ENCODE results near the gene SVEP1. TPM values are rescaled to one million over a fixed set of nuclear protein-coding genes. Genes with fewer than 3 reads are reported as not detected.
"Not testable (repeated sequence)": the region's sequence is repeated elsewhere in the genome, so short reads cannot be mapped to it uniquely, and the experiment has no call there.

Gene SVEP1
- total RNA-seq, 1 experiment from 2014 or later, result 0.45 TPM

DNA sequence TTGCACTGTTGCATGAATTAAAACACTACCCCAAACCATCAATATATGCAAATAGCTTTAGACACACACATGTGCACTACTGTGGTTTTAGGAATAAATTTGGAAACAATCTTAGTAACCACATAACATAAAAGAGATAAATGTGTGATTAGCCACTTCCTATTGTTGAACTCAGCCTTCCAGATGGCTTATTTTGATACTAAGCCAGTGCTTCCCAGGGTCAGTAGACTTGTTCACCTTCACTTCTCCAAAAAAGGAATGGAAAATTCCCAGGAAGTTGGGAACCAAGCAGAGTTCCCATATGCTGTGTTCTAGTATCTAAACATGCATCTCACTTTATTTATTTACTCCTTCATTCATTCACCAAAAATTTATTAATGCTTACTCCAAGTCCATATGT, 47.8 kb downstream of the SVEP1 start:
- no peak overlapping the region for H3K4me3 ChIP-seq (ENCODE audit: low read depth, low read length, poor library complexity, severe bottlenecking)
- DNase-seq (ENCODE audit: low spot score), result no peak
- ChIA-PET CTCF (no interaction called here), POLR2A (ENCODE audit: low non-redundant PET) (no interaction called here)
- no TSS peak for BruUV-seq (replicated peaks)
- H3K27me3 ChIP-seq (replicated peaks; ENCODE audit: insufficient read depth, low read depth, low read length, poor library complexity), result no peaks in the 10 kb centered on the region
- TF ChIP-seq, protein P1, sequence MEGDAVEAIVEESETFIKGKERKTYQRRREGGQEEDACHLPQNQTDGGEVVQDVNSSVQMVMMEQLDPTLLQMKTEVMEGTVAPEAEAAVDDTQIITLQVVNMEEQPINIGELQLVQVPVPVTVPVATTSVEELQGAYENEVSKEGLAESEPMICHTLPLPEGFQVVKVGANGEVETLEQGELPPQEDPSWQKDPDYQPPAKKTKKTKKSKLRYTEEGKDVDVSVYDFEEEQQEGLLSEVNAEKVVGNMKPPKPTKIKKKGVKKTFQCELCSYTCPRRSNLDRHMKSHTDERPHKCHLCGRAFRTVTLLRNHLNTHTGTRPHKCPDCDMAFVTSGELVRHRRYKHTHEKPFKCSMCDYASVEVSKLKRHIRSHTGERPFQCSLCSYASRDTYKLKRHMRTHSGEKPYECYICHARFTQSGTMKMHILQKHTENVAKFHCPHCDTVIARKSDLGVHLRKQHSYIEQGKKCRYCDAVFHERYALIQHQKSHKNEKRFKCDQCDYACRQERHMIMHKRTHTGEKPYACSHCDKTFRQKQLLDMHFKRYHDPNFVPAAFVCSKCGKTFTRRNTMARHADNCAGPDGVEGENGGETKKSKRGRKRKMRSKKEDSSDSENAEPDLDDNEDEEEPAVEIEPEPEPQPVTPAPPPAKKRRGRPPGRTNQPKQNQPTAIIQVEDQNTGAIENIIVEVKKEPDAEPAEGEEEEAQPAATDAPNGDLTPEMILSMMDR (conservative IDR thresholded peaks at IDR 0.05; ENCODE audit: low read depth, low read length), result no peak
- no peak for TF ChIP-seq EZH2 (IDR thresholded peaks at IDR 0.05; ENCODE audit: borderline replicate concordance, low read depth, low read length, poor library complexity, severe bottlenecking)
- intact Hi-C loops (cut with micrococcal nuclease; ENCODE audit: unreplicated experiment), result no loop called here
- H3K9me3 ChIP-seq (ENCODE audit: low read depth, low read length, poor library complexity, severe bottlenecking), result no peaks in the 10 kb centered on the region
- peaks cover 6% of the 10 kb centered on the region for H3K4me1 ChIP-seq (ENCODE audit: insufficient read depth, low read length, poor library complexity, severe bottlenecking)
- H3K27ac ChIP-seq (ENCODE audit: low read depth, low read length, poor library complexity, severe bottlenecking), result no peak overlapping the region
- no peaks in the 10 kb centered on the region for H3K36me3 ChIP-seq (ENCODE audit: insufficient read depth, low read length, poor library complexity, severe bottlenecking)

DNA sequence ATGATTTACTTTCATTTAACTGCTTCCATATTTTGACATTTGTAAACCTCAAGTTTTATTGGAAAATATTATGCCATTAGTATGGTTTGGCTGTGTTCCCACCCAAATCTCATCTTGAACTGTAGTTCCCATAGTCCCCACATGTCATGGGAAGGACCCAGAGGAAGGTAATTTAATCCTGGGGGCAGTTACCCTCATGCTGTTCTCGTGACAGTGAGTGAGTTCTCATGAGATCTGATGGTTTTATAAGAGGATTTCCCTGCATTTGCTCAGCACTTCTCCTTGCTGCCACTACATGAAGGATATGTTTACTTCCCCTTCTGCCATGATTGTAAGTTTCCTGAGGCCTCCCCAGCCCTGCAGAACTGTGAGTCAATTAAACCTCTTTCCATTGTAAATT, 48.3 kb downstream of the SVEP1 start:
- intact Hi-C loops (cut with micrococcal nuclease; ENCODE audit: unreplicated experiment); H3K36me3 ChIP-seq (ENCODE audit: insufficient read depth, low read length, poor library complexity, severe bottlenecking); CTCF ChIA-PET; H3K4me3 ChIP-seq (ENCODE audit: low read depth, low read length, poor library complexity, severe bottlenecking); BruUV-seq (replicated peaks); H3K9me3 ChIP-seq (ENCODE audit: low read depth, low read length, poor library complexity, severe bottlenecking); DNase-seq (ENCODE audit: low spot score); H3K4me1 ChIP-seq (ENCODE audit: insufficient read depth, low read length, poor library complexity, severe bottlenecking); H3K27me3 ChIP-seq (replicated peaks; ENCODE audit: insufficient read depth, low read depth, low read length, poor library complexity); H3K27ac ChIP-seq (ENCODE audit: low read depth, low read length, poor library complexity, severe bottlenecking); POLR2A ChIA-PET (ENCODE audit: low non-redundant PET): not testable (repeated sequence)

DNA sequence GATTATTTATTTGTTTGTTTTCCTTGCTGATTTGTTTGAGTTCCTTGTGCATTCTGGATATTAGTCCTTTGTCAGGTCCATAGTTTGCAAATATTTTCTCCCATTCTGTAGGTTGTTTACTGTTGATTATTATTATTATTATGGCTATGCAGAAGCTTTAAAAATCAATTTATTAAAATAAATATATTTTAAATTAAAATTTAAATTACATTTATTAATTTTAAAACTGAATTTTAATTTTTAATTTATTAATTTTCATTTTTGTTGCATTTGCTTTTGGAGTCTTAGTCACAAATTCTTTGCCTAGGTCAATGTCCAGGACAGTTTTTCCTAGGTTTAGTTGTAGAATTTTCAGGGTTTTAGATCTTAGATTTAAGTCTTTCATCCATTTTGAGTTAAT, 50.9 kb downstream of the SVEP1 start:
- no peaks in the 10 kb centered on the region for H3K27me3 ChIP-seq (replicated peaks; ENCODE audit: insufficient read depth, low read depth, low read length, poor library complexity)
- ChIA-PET CTCF (no interaction called here), POLR2A (ENCODE audit: low non-redundant PET) (no interaction called here)
- BruUV-seq (replicated peaks), result no TSS peak
- intact Hi-C loops (cut with micrococcal nuclease; ENCODE audit: unreplicated experiment), result no loop called here
- H3K9me3 ChIP-seq (ENCODE audit: low read depth, low read length, poor library complexity, severe bottlenecking), result no peaks in the 10 kb centered on the region
- no peaks in the 10 kb centered on the region for H3K36me3 ChIP-seq (ENCODE audit: insufficient read depth, low read length, poor library complexity, severe bottlenecking)
- no peak overlapping the region for H3K4me3 ChIP-seq (ENCODE audit: low read depth, low read length, poor library complexity, severe bottlenecking)
- H3K27ac ChIP-seq (ENCODE audit: low read depth, low read length, poor library complexity, severe bottlenecking), result no peak overlapping the region
- no peak for DNase-seq (ENCODE audit: low spot score)
- peaks cover 8% of the 10 kb centered on the region for H3K4me1 ChIP-seq (ENCODE audit: insufficient read depth, low read length, poor library complexity, severe bottlenecking)
- no peak for TF ChIP-seq EZH2 (IDR thresholded peaks at IDR 0.05; ENCODE audit: borderline replicate concordance, low read depth, low read length, poor library complexity, severe bottlenecking)
- TF ChIP-seq, protein P1 (conservative IDR thresholded peaks at IDR 0.05; ENCODE audit: low read depth, low read length), result no peak

DNA sequence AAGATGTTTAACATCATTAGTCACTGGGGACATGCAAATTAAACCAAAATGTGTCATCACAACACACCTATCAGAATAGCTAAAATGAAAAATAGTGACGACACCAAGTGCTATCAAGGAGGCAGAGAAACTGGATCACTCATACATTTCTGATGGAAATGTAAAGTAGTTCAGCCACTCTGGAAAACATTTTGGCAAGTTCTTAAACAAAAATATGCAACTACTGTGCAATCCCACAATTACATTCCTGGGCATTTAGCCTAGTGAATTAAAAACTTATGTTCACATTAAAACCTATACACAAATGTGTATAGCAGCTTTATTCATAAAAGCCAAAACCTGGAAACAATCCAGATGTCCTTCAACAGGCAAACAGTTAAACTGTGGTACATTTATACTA, 53.1 kb downstream of the SVEP1 start:
- no peak overlapping the region for H3K27ac ChIP-seq (ENCODE audit: low read depth, low read length, poor library complexity, severe bottlenecking)
- no peaks in the 10 kb centered on the region for H3K9me3 ChIP-seq (ENCODE audit: low read depth, low read length, poor library complexity, severe bottlenecking)
- no peaks in the 10 kb centered on the region for H3K27me3 ChIP-seq (replicated peaks; ENCODE audit: insufficient read depth, low read depth, low read length, poor library complexity)
- CTCF ChIA-PET, result no interaction called here
- intact Hi-C loops (cut with micrococcal nuclease; ENCODE audit: unreplicated experiment), result no loop called here
- no TSS peak for BruUV-seq (replicated peaks)
- peaks cover 15% of the 10 kb centered on the region for H3K4me1 ChIP-seq (ENCODE audit: insufficient read depth, low read length, poor library complexity, severe bottlenecking)
- peak; percentile 38 for DNase-seq (ENCODE audit: low spot score)
- H3K36me3 ChIP-seq (ENCODE audit: insufficient read depth, low read length, poor library complexity, severe bottlenecking), result no peaks in the 10 kb centered on the region
- POLR2A ChIA-PET (ENCODE audit: low non-redundant PET), result no interaction called here
- no peak overlapping the region for H3K4me3 ChIP-seq (ENCODE audit: low read depth, low read length, poor library complexity, severe bottlenecking)
- TF ChIP-seq, protein P1 (conservative IDR thresholded peaks at IDR 0.05; ENCODE audit: low read depth, low read length), result no peak
- TF ChIP-seq EZH2 (IDR thresholded peaks at IDR 0.05; ENCODE audit: borderline replicate concordance, low read depth, low read length, poor library complexity, severe bottlenecking), result no peak

Measured in A673 (cell line).